ENCODE data around the gene ZNF320.
"Not testable (repeated sequence)": the region's sequence is repeated elsewhere in the genome, so short reads cannot be mapped to it uniquely, and the experiment has no call there.

The ZNF320 gene

GRCh38 chr19:52904052-52904780, 6.8 kb upstream of the ZNF320 start:
- not testable (repeated sequence) for H3K27me3 ChIP-seq (ENCODE audit: low read depth, low read length); H3K9me3 ChIP-seq (ENCODE audit: control insufficient read depth in 1 of 2, low read length in 2 of 2); H3K27ac ChIP-seq (ENCODE audit: low read length); H3K4me3 ChIP-seq (ENCODE audit: low read depth in 1 of 2, low read length in 2 of 2); H3K4me1 ChIP-seq (ENCODE audit: control insufficient read depth in 1 of 2, insufficient read depth in 2 of 2, low read length in 2 of 2)
- peaks cover 11 to 22% of the 10 kb centered on the region in 2 donors for H3K36me3 ChIP-seq (ENCODE audit: control insufficient read depth in 1 of 2, insufficient read depth in 2 of 2, low read length in 2 of 2)

DNA sequence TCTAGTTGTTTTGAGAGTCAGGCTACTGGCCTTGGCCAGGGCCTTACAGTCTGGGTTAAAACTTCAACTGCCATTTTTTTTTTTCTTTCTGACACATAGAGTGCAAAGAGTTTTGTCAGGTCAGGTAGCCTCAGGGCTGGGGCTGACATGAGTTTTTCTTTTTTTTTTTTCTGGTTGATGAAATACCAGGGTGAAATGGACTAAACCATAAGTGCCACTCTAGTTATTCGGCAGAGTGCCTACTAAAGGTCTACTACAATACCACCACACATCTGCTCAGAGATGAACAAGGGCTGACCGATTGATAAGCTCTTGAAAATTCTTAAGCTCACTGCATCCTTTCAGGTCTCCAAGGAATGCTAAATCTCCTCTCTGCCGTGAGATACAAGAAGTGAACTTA, 4.4 kb upstream of the ZNF320 start:
- no peaks in the 10 kb centered on the region for H3K27me3 ChIP-seq (ENCODE audit: low read depth, low read length)
- H3K4me3 ChIP-seq (ENCODE audit: low read depth in 1 of 2, low read length in 2 of 2): no peak overlapping the region
- H3K36me3 ChIP-seq (ENCODE audit: control insufficient read depth in 1 of 2, insufficient read depth in 2 of 2, low read length in 2 of 2): peaks cover 0 to 9% of the 10 kb centered on the region in 2 donors
- H3K4me1 ChIP-seq (ENCODE audit: control insufficient read depth in 1 of 2, insufficient read depth in 2 of 2, low read length in 2 of 2): peaks cover 0 to under 1% of the 10 kb centered on the region in 2 donors
- H3K9me3 ChIP-seq (ENCODE audit: control insufficient read depth in 1 of 2, low read length in 2 of 2): no peaks in the 10 kb centered on the region
- H3K27ac ChIP-seq (ENCODE audit: low read length): no peak overlapping the region

GRCh38 chr19:52898596-52898995, 1.2 kb upstream of the ZNF320 start:
- not testable (repeated sequence) for H3K27ac ChIP-seq (ENCODE audit: low read length); H3K27me3 ChIP-seq (ENCODE audit: low read depth, low read length); H3K4me1 ChIP-seq (ENCODE audit: control insufficient read depth in 1 of 2, insufficient read depth in 2 of 2, low read length in 2 of 2)

DNA sequence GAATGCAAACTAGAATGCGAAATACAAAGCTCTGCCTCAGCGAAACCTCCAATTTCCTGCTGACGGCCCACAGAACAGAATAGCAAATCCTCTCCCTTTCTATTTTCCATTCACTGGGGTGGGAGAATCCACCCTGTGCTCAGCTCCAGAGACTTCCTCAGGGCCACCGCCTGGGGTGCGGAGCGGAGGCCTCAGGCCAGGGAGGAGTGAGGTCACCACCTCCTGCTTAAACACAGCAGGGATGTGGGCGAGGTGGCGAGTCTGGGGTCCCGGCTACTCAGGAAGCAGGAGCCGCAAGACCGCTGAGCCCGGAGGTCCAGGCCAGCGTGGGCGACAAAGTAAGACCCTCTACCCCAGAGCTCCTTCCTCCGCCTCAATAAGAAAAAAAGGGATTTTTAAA, 666 bp upstream of the ZNF320 start:
- peaks cover 0 to 7% of the 10 kb centered on the region in 2 donors for H3K4me1 ChIP-seq (ENCODE audit: control insufficient read depth in 1 of 2, insufficient read depth in 2 of 2, low read length in 2 of 2)
- peak overlapping the region; percentile 92 to 94 for H3K4me3 ChIP-seq (ENCODE audit: low read depth in 1 of 2, low read length in 2 of 2)
- no peaks in the 10 kb centered on the region for H3K27me3 ChIP-seq (ENCODE audit: low read depth, low read length)
- peaks cover 0 to 4% of the 10 kb centered on the region in 2 donors for H3K36me3 ChIP-seq (ENCODE audit: control insufficient read depth in 1 of 2, insufficient read depth in 2 of 2, low read length in 2 of 2)
- no peaks in the 10 kb centered on the region for H3K9me3 ChIP-seq (ENCODE audit: control insufficient read depth in 1 of 2, low read length in 2 of 2)
- H3K27ac ChIP-seq (ENCODE audit: low read length): peak overlapping the region; percentile 58

More at GRCh38 chr19:52898596-52898995, 1.2 kb upstream of the ZNF320 start:
- not testable (repeated sequence) for H3K36me3 ChIP-seq (ENCODE audit: control insufficient read depth in 1 of 2, insufficient read depth in 2 of 2, low read length in 2 of 2); H3K9me3 ChIP-seq (ENCODE audit: control insufficient read depth in 1 of 2, low read length in 2 of 2)
- peak overlapping the region in 1 of 2 donors; percentile 92 for H3K4me3 ChIP-seq (ENCODE audit: low read depth in 1 of 2, low read length in 2 of 2)

GRCh38 chr19:52896431-52897137, 851 bp downstream of the ZNF320 start:
- H3K27ac ChIP-seq (ENCODE audit: low read length): peak overlapping the region; percentile 98
- no peaks in the 10 kb centered on the region for H3K9me3 ChIP-seq (ENCODE audit: control insufficient read depth in 1 of 2, low read length in 2 of 2)
- H3K27me3 ChIP-seq (ENCODE audit: low read depth, low read length): no peaks in the 10 kb centered on the region
- peaks cover 0 to 7% of the 10 kb centered on the region in 2 donors for H3K4me1 ChIP-seq (ENCODE audit: control insufficient read depth in 1 of 2, insufficient read depth in 2 of 2, low read length in 2 of 2)
- peaks cover 0 to 4% of the 10 kb centered on the region in 2 donors for H3K36me3 ChIP-seq (ENCODE audit: control insufficient read depth in 1 of 2, insufficient read depth in 2 of 2, low read length in 2 of 2)
- H3K4me3 ChIP-seq (ENCODE audit: low read depth in 1 of 2, low read length in 2 of 2): peak overlapping the region; percentile 92 to 94

- Histone ChIP-seq H3K27me3 (ENCODE audit: low read depth, low read length) (no peaks in the 10 kb centered on the region), H3K27ac (ENCODE audit: low read length) (no peak overlapping the region), H3K9me3 (ENCODE audit: control insufficient read depth in 1 of 2, low read length in 2 of 2) (no peaks in the 10 kb centered on the region), H3K4me1 (ENCODE audit: control insufficient read depth in 1 of 2, insufficient read depth in 2 of 2, low read length in 2 of 2) (peaks cover 0 to 1% of the 10 kb centered on the region in 2 donors), H3K36me3 (ENCODE audit: control insufficient read depth in 1 of 2, insufficient read depth in 2 of 2, low read length in 2 of 2) (peaks cover 0 to 32% of the 10 kb centered on the region in 2 donors), H3K4me3 (ENCODE audit: low read depth in 1 of 2, low read length in 2 of 2) (no peak overlapping the region)
Observed at GRCh38 chr19:52891336-52891735, 6.1 kb downstream of the ZNF320 start.

- H3K36me3 ChIP-seq (ENCODE audit: control insufficient read depth in 1 of 2, insufficient read depth in 2 of 2, low read length in 2 of 2): peaks cover 2 to 39% of the 10 kb centered on the region in 2 donors
Observed at GRCh38 chr19:52889931-52890330, 7.5 kb downstream of the ZNF320 start.

GRCh38 chr19:52889076-52889475, 8.4 kb downstream of the ZNF320 start:
- Histone ChIP-seq H3K27ac (ENCODE audit: low read length) (no peak overlapping the region), H3K36me3 (ENCODE audit: control insufficient read depth in 1 of 2, insufficient read depth in 2 of 2, low read length in 2 of 2) (peaks cover 9 to 47% of the 10 kb centered on the region in 2 donors), H3K4me1 (ENCODE audit: control insufficient read depth in 1 of 2, insufficient read depth in 2 of 2, low read length in 2 of 2) (no peaks in the 10 kb centered on the region)

More at GRCh38 chr19:52889931-52890330, 7.5 kb downstream of the ZNF320 start:
- Histone ChIP-seq H3K9me3 (ENCODE audit: control insufficient read depth in 1 of 2, low read length in 2 of 2) (no peaks in the 10 kb centered on the region), H3K4me3 (ENCODE audit: low read depth in 1 of 2, low read length in 2 of 2) (no peak overlapping the region), H3K27ac (ENCODE audit: low read length) (no peak overlapping the region), H3K4me1 (ENCODE audit: control insufficient read depth in 1 of 2, insufficient read depth in 2 of 2, low read length in 2 of 2) (no peaks in the 10 kb centered on the region), H3K27me3 (ENCODE audit: low read depth, low read length) (no peaks in the 10 kb centered on the region)

DNA sequence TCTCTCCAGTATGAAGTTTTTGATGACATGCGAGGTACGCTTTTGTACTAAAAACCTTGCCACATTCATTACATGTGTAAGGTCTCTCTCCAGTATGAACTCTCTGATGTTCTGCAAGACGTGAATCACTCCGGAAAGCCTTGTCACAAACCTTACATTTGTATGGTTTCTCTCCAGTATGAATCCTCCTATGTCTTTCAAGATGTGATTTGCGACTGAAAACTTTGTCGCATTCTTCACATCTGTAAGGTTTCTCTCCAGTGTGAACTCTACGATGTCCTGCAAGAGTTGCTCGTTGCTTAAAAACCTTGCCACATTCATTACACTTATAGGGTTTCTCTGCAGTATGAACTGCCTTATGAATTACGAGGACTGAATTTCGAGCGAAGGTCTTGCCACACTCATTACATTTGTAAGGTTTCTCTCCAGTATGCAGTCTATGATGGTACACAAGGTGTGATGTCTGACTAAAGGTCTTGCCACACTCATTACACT, 16.5 kb downstream of the ZNF320 start:
- no peak overlapping the region for H3K4me3 ChIP-seq (ENCODE audit: low read depth in 1 of 2, low read length in 2 of 2)

More at GRCh38 chr19:52889076-52889475, 8.4 kb downstream of the ZNF320 start:
- Histone ChIP-seq H3K9me3 (ENCODE audit: control insufficient read depth in 1 of 2, low read length in 2 of 2) (no peaks in the 10 kb centered on the region), H3K27me3 (ENCODE audit: low read depth, low read length) (no peaks in the 10 kb centered on the region), H3K4me3 (ENCODE audit: low read depth in 1 of 2, low read length in 2 of 2) (no peak overlapping the region)

GRCh38 chr19:52872996-52873395, 24.4 kb downstream of the ZNF320 start:
- not testable (repeated sequence) for H3K36me3 ChIP-seq (ENCODE audit: control insufficient read depth in 1 of 2, insufficient read depth in 2 of 2, low read length in 2 of 2)

More for the DNA sequence above, 16.5 kb downstream of the ZNF320 start:
- Histone ChIP-seq H3K9me3 (ENCODE audit: control insufficient read depth in 1 of 2, low read length in 2 of 2) (peaks cover 15 to 22% of the 10 kb centered on the region in 2 donors), H3K27me3 (ENCODE audit: low read depth, low read length) (no peaks in the 10 kb centered on the region), H3K27ac (ENCODE audit: low read length) (no peak overlapping the region), H3K4me1 (ENCODE audit: control insufficient read depth in 1 of 2, insufficient read depth in 2 of 2, low read length in 2 of 2) (no peaks in the 10 kb centered on the region), H3K36me3 (ENCODE audit: control insufficient read depth in 1 of 2, insufficient read depth in 2 of 2, low read length in 2 of 2) (peaks cover 36 to 73% of the 10 kb centered on the region in 2 donors)

GRCh38 chr19:52871466-52871865, 26.0 kb downstream of the ZNF320 start:
- H3K36me3 ChIP-seq (ENCODE audit: control insufficient read depth in 1 of 2, insufficient read depth in 2 of 2, low read length in 2 of 2): no peaks in the 10 kb centered on the region
- no peaks in the 10 kb centered on the region for H3K4me1 ChIP-seq (ENCODE audit: control insufficient read depth in 1 of 2, insufficient read depth in 2 of 2, low read length in 2 of 2)
- H3K27me3 ChIP-seq (ENCODE audit: low read depth, low read length): no peaks in the 10 kb centered on the region
- no peak overlapping the region for H3K27ac ChIP-seq (ENCODE audit: low read length)
- H3K9me3 ChIP-seq (ENCODE audit: control insufficient read depth in 1 of 2, low read length in 2 of 2): no peaks in the 10 kb centered on the region
- H3K4me3 ChIP-seq (ENCODE audit: low read depth in 1 of 2, low read length in 2 of 2): no peak overlapping the region

More at GRCh38 chr19:52872996-52873395, 24.4 kb downstream of the ZNF320 start:
- not testable (repeated sequence) for H3K9me3 ChIP-seq (ENCODE audit: control insufficient read depth in 1 of 2, low read length in 2 of 2); H3K4me1 ChIP-seq (ENCODE audit: control insufficient read depth in 1 of 2, insufficient read depth in 2 of 2, low read length in 2 of 2); H3K27ac ChIP-seq (ENCODE audit: low read length); H3K4me3 ChIP-seq (ENCODE audit: low read depth in 1 of 2, low read length in 2 of 2); H3K27me3 ChIP-seq (ENCODE audit: low read depth, low read length)

All from muscle layer of duodenum (tissue), 2 donors.